ENCODE results near the gene VPS52. TPM values are rescaled to one million over a fixed set of nuclear protein-coding genes. Genes with fewer than 3 reads are reported as not detected.

VPS52 gene
- total RNA-seq, 1 donor from 2014 or later = 42.2 TPM

DNA sequence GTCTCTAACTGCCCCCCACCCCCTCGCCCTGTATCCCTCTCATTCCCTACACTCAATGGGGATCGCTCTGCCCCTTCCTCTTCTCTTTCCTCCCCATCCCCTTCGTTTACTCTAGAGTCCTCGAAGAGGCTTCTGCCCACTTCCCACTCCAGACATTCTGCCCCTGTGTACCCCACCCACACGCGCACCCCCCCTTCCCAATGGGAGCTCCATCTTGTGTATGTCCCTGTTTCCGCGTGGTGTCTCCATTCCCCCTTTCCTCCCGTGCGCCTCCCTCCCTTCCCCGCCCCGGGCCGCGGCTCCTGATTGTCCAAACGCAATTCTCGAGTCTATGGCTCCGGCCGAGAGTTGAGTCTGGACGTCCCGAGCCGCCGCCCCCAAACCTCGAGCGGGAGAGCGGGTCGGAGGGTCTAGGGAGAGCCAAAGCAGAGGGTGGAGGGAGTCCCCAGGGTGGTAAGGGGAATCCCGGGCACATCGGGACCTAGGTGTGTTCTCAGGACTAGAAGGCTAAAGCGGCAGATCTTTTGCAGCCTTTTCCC is 64.1 kb downstream of the VPS52 start:
- peaks cover 55% of the 10 kb centered on the region for H3K4me1 ChIP-seq
- DNase-seq (ENCODE audit: extremely low spot score in 2 of 2) = no peak

GRCh38 chr6:33206864-33207551 is 64.7 kb downstream of the VPS52 start:
- peak overlapping the region; percentile 98 for H3K27ac ChIP-seq
- no peaks in the 10 kb centered on the region for H3K27me3 ChIP-seq
- H3K4me1 ChIP-seq = peaks cover 57% of the 10 kb centered on the region
- intact Hi-C loops (cut with DNase I) = loop anchor here (10.0 kb wide), 1 partner anchor 1022 kb away; the partner anchor contains the start of gene AGER
- DNase-seq (ENCODE audit: extremely low spot score in 2 of 2) = no peak
- peaks cover 0 to 30% of the 10 kb centered on the region in 2 donors for H3K36me3 ChIP-seq
- TF ChIP-seq POLR2A (IDR thresholded peaks at IDR 0.05) (no peak), POLR2AphosphoS5 (IDR thresholded peaks at IDR 0.05; ENCODE audit: insufficient read depth in 1 of 2, low read depth in 1 of 2) (no peak)
- TF ChIP-seq, protein P1, sequence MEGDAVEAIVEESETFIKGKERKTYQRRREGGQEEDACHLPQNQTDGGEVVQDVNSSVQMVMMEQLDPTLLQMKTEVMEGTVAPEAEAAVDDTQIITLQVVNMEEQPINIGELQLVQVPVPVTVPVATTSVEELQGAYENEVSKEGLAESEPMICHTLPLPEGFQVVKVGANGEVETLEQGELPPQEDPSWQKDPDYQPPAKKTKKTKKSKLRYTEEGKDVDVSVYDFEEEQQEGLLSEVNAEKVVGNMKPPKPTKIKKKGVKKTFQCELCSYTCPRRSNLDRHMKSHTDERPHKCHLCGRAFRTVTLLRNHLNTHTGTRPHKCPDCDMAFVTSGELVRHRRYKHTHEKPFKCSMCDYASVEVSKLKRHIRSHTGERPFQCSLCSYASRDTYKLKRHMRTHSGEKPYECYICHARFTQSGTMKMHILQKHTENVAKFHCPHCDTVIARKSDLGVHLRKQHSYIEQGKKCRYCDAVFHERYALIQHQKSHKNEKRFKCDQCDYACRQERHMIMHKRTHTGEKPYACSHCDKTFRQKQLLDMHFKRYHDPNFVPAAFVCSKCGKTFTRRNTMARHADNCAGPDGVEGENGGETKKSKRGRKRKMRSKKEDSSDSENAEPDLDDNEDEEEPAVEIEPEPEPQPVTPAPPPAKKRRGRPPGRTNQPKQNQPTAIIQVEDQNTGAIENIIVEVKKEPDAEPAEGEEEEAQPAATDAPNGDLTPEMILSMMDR (IDR thresholded peaks at IDR 0.05) = no peak
- H3K9me3 ChIP-seq = no peaks in the 10 kb centered on the region
- H3K4me3 ChIP-seq = peak overlapping the region; percentile 85 to 93

More for the DNA sequence above, 64.1 kb downstream of the VPS52 start:
- Histone ChIP-seq H3K9me3 (no peaks in the 10 kb centered on the region), H3K27ac (peak overlapping the region; percentile 98), H3K27me3 (no peaks in the 10 kb centered on the region), H3K4me3 (peak overlapping the region; percentile 85 to 93), H3K36me3 (peaks cover 0 to 24% of the 10 kb centered on the region in 2 donors)
- TF ChIP-seq POLR2A (IDR thresholded peaks at IDR 0.05) = no peak
- TF ChIP-seq, protein P1 (IDR thresholded peaks at IDR 0.05) = no peak
- no peak for TF ChIP-seq POLR2AphosphoS5 (IDR thresholded peaks at IDR 0.05; ENCODE audit: insufficient read depth in 1 of 2, low read depth in 1 of 2)
- intact Hi-C loops (cut with DNase I) = loop anchor here (10.0 kb wide), 1 partner anchor 1023 kb away; the partner anchor contains the start of gene AGER

GRCh38 chr6:33206027-33206863 is 65.4 kb downstream of the VPS52 start:
- Histone ChIP-seq H3K27me3 (no peaks in the 10 kb centered on the region), H3K27ac (no peak overlapping the region), H3K4me3 (no peak overlapping the region), H3K9me3 (no peaks in the 10 kb centered on the region), H3K36me3 (peaks cover 0 to 30% of the 10 kb centered on the region in 2 donors), H3K4me1 (peaks cover 65% of the 10 kb centered on the region)
- intact Hi-C loops (cut with DNase I) = loop anchor here (10.0 kb wide), 1 partner anchor 1021 kb away; the partner anchor contains the start of gene AGER
- no peak for DNase-seq (ENCODE audit: extremely low spot score in 2 of 2)
- TF ChIP-seq POLR2AphosphoS5 (IDR thresholded peaks at IDR 0.05; ENCODE audit: insufficient read depth in 1 of 2, low read depth in 1 of 2) (no peak), POLR2A (IDR thresholded peaks at IDR 0.05) (no peak)
- TF ChIP-seq, protein P1 (IDR thresholded peaks at IDR 0.05) = no peak

DNA sequence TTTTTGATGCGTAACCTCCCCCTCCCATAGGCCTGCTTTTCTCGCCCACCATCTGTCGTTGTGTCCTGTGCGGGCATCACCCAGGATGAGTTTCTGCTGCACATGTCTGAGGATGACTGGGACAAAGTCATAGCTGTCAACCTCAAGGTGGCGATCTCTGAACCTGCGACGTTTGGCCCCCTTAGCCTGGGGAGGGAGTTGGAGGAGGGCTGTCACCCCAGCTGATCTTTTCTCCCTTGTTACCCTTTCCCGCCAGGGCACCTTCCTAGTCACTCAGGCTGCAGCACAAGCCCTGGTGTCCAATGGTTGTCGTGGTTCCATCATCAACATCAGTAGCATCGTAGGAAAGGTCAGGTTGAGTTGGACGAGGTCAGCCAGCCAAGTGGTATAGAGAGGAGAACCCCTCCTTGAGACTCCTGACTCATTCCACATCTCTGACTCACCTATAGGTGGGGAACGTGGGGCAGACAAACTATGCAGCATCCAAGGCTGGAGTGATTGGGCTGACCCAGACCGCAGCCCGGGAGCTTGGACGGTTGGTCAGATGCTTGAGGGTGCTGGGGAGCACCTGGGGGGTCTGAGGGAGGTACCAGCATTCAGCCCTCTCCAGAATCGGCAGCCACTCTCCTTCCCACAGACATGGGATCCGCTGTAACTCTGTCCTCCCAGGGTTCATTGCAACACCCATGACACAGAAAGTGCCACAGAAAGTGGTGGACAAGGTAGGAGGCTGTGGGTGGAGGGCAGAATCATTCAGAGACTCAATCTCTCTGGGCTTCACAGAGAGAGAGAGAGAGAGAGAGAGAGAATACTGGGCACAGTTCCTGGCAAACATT is 66.3 kb downstream of the VPS52 start:
- Histone ChIP-seq H3K36me3 (peaks cover 0 to 30% of the 10 kb centered on the region in 2 donors), H3K4me1 (peaks cover 68% of the 10 kb centered on the region), H3K9me3 (no peaks in the 10 kb centered on the region), H3K27me3 (no peaks in the 10 kb centered on the region), H3K4me3 (peak overlapping the region; percentile 52), H3K27ac (peak overlapping the region; percentile 36)
- no peak for TF ChIP-seq POLR2AphosphoS5 (IDR thresholded peaks at IDR 0.05; ENCODE audit: insufficient read depth in 1 of 2, low read depth in 1 of 2)
- TF ChIP-seq, protein P1 (IDR thresholded peaks at IDR 0.05) = no peak
- intact Hi-C loops (cut with DNase I) = loop anchor here (10.0 kb wide), 1 partner anchor 1021 kb away; the partner anchor contains the start of gene AGER
- no peak for DNase-seq (ENCODE audit: extremely low spot score in 2 of 2)
